Measurements from ENCODE around the gene SBF1.

Gene SBF1

GRCh38 chr22:50446708-50447575 is 27.9 kb downstream of the SBF1 start:
- DNase-seq (ENCODE audit: low read depth in 2 of 2): no peak

DNA sequence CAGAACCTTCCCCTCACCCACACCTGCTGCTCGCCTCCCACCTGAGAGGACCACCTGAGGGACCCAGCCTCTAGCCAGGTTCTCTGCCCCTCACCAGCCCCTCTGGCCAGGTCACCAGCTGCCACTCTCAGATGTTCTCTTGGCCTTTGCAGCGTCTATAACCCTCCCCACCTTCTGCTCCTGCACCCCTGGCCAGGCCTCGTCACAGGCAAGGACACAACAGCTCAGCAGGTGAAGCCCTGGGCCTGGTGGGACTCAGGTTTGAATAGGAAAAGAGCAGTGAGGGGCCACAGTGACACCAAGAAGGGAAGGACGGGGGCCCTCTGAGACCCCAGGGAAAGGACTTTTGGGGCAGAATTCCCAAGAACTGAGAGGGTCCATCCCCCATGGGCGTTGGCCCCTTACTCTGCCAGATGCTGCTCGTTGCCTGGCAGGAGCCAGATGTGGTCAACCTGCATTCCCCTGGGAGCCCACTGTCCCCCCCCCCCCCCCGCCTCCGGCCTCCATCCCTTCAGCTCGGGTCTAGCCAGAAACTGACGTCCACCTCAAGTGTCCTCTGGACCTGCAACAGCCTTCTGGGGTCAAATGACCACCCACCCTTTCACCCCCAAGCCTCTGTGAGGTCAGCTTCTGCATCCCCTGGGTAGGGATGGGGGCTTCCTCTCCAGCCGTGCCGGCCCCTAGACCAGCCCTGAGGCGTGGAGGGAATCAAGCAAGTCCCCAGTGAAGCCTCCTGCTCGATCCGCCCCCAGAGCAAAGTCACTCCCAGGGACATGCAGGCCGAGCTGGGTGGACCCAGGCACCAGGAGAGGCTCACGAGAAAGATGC is 28.7 kb downstream of the SBF1 start:
- DNase-seq (ENCODE audit: low read depth in 2 of 2): no peak

DNA sequence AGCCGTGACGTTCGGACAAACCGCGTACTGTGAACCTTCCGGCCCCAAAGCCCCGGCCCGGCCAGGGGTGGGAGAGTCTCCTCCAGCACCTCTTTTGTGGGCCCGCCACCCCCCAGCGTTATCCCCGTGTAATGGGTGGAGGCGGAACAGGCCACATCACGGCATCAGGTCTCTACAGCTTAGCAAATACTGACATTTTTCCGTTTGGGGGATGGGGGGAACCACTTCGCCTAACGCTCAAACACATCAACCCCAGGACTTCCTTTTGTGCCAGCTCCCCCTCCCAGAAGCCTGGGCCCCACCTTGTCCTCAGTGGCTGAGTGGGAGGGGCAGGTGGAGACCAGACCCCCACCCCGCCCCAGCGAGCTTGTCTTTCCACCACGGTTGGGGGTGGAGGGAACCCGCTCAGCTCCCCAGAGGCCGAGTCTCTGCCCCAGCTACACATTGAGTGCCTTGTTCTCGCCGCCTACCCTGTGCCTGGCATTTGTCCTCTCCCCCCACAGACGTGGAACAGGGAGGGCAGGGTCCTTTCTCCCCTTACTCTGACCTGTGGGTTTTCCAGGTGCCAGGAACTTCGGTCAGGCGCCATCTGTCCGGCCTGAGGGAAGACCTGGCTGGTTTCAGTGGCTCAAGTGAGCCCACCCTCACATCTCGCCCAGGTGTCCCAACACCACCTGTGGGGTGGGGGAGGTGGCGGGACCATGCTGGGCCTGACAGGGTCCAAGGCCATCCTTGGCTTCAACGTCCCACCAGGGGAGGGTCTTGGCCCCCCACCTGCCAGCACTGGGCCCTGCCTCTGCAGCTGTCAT is 29.6 kb downstream of the SBF1 start:
- no peak for DNase-seq (ENCODE audit: low read depth in 2 of 2)

- no peak for DNase-seq (ENCODE audit: low read depth in 2 of 2)
Measured at GRCh38 chr22:50444663-50445062, 30.2 kb downstream of the SBF1 start.

- no peak for DNase-seq (ENCODE audit: low read depth in 2 of 2)
Measured at GRCh38 chr22:50443801-50444625, 30.8 kb downstream of the SBF1 start.

DNA sequence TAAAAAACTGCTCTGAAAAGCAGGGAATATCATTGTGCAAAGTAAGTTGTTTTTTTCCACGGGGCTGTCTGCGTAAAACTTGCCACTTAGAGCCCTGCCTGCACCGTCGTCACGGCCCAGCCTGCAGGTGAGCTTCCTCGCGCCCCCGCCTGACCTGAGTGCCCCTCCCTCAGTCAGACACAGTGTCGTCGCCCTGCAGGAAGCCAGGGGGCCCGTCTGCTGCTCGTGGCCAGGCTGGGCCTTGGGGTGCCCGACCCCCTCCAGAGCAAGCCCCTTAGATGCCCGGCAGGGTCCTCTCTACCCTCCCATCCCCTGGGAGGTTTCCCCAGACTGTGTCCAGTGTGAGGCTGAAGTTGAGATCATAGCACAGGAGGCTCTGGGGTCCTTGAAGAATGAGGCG is 31.6 kb downstream of the SBF1 start:
- DNase-seq (ENCODE audit: low read depth in 2 of 2): no peak

GRCh38 chr22:50441428-50441993 is 33.3 kb downstream of the SBF1 start:
- no peak for DNase-seq (ENCODE audit: low read depth in 2 of 2)

DNA sequence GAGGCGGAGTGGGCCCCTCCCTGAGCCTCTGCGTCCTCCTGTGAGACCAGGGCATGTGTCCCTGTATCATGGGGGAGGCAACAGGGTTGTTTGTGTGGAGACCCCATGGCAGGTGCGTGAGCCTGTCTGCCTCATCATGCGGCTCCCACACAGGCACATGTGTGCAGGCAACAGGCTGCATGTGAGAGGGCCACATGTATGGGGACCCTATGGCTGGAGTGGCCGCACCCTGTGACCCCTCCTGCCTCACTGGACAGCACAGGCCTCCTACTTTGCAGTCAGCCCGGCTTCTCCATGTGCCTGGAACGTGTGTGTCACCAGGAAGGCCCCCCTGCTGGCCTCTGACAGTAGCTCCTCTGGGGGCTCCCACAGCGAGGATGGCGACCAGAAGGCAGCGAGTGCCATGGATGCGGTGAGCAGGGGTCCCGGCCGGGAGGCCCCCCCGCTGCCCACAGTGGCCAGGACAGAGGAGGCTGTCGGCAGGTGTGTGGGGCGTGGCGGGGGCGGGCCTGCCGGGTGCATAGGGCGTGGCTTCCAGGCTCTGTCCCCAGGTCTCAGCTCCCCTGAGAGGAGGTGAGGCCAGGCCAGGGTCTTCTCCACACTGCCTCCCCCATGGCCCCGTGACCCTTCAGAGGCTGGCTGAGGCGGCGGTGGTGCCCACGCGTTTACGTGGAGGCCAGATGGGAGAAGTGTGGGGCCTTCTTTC is 34.1 kb downstream of the SBF1 start:
- DNase-seq (ENCODE audit: low read depth in 2 of 2): no peak

- no peak for DNase-seq (ENCODE audit: low read depth in 2 of 2)
Measured at GRCh38 chr22:50439871-50440331, 34.9 kb downstream of the SBF1 start.

DNA sequence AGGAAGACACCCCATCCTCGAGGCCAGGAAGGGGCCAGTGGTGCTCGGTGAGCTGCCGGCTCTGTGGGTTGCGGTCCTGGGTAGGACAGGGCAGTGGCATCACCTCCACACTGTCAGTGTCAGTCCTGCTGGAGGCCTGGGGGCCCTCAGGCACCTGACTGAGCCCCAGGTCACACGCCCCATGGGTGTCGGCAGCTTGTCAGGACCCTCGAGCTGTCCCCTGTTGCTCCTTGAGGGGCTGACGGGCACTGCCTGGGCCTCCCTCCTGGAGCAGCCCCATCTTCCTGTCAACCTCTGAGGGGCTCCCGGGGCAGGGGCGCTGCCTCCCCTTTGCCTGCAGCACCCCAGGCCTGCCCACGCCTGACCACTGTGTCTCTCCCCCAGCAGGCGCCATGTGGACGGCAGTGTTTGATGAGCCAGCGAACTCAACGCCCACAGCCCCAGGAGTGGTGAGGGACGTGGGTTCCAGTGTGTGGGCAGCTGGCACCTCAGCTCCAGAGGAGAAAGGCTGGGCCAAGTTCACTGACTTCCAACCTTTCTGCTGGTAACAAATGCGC is 35.4 kb downstream of the SBF1 start:
- no peak for DNase-seq (ENCODE audit: low read depth in 2 of 2)

- DNase-seq (ENCODE audit: low read depth in 2 of 2): no peak
Measured at GRCh38 chr22:50438305-50439275, 36.2 kb downstream of the SBF1 start.

- DNase-seq (ENCODE audit: low read depth in 2 of 2): no peak
Measured at GRCh38 chr22:50437511-50438304, 37.1 kb downstream of the SBF1 start.

DNA sequence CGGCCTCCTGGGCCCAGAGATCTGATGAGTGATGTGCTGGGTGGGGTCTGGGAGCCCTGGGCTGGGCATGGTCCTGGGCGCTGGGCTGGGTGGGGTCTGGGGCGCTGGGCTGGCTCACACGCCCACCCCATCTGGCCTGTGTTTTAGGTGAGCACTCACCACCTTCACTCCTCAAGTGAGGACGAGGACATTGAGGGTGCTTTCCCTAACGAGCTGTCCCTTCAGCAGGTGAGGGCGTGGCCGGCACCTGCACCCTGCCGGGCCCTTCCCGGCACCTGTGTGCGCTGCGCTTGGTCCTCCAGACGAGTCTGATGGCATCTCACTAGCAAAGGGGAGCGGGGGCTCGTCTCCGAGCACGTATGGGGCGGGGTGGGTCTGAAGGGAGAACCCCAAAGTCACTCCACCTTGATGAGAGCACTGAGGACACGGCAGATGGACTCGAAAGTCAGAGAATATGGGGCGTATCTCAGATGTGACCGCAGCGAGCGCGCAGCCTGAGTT is 37.9 kb downstream of the SBF1 start:
- DNase-seq (ENCODE audit: low read depth in 2 of 2): no peak

- no peak for DNase-seq (ENCODE audit: low read depth in 2 of 2)
Measured at GRCh38 chr22:50436015-50436830, 38.6 kb downstream of the SBF1 start.

GRCh38 chr22:50435291-50436014 is 39.4 kb downstream of the SBF1 start:
- no peak for DNase-seq (ENCODE audit: low read depth in 2 of 2)

DNA sequence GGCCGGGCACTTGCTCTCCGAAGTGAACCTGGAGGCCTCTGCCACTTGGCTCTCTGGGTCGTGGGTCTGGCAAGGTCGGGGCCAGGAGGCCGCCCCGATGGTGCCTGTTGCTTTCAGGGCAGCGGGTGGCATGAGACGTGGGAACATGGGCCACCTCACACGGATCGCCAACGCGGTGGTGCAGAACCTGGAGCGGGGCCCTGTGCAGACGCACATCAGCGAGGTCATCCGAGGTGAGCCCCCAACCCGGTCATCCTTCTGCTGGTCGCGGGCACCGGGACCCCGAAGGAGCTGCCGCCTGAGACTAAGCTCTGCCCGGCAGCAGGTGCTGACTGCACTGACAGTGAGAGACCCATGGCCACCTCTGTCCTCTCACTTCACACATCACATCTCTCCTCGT is 40.0 kb downstream of the SBF1 start:
- no peak for DNase-seq (ENCODE audit: low read depth in 2 of 2)

Data from activated CD4-positive, alpha-beta T cell treated with anti-CD3 and anti-CD28 coated beads for 24 hours (primary cell).